ENCODE results near the gene ZDHHC9.

- TF ChIP-seq CTCF (IDR thresholded peaks at IDR 0.05 in 4 of 5, conservative IDR thresholded peaks at IDR 0.05 in 1 of 5) (no peak), POLR2A (IDR thresholded peaks at IDR 0.05) (no peak)
These were observed 17.8 kb downstream of the ZDHHC9 start for GRCh38 chrX:129825746-129826505.
